Keratinocyte (primary cell): Measurements from ENCODE around the gene ASB15. TPM values are rescaled to one million over a fixed set of nuclear protein-coding genes. Genes with fewer than 3 reads are reported as not detected.

Source experiments
- DNase-seq: peaks from one replicate; pipeline ENCODE4 v3.0.0-alpha.2; 2011; ENCODE audit warnings: low read depth, missing footprints, low spot score
- FAIRE-seq: peaks from 2 replicates; lab custom pipeline; 2011; peaks lifted over from hg19 to GRCh38; lab: Jason Lieb, UNC
- H2AFZ ChIP-seq: 2 replicates; pipeline ENCODE4 v1.6.0; 2012; ENCODE audit warnings: low read length, control low read depth, inconsistent platforms; ENCODE audit not compliant: control insufficient read depth
- H3K27ac ChIP-seq: 2 replicates; pipeline ENCODE4 v1.5.1; 2011; ENCODE audit warnings: low read length; ENCODE audit not compliant: control insufficient read depth, insufficient read depth
- H3K27me3 ChIP-seq: 3 replicates; pipeline ENCODE4 v1.6.0; 2011; ENCODE audit warnings: low read length; ENCODE audit not compliant: control insufficient read depth, insufficient read depth; ENCODE audit errors: extremely low read depth
- H3K36me3 ChIP-seq, 2 experiments: 2 replicates in 1 of 2; 3 replicates in 1 of 2; pipeline ENCODE4 v1.5.1; 2011; ENCODE audit warnings: low read length in 2 of 2, mild to moderate bottlenecking in 1 of 2; ENCODE audit not compliant: control insufficient read depth in 2 of 2, insufficient read depth in 2 of 2; ENCODE audit errors: extremely low read depth in 1 of 2
- H3K4me1 ChIP-seq: 3 replicates; pipeline ENCODE4 v1.5.1; 2011; ENCODE audit warnings: low read length; ENCODE audit not compliant: control insufficient read depth, insufficient read depth; ENCODE audit errors: extremely low read depth
- H3K4me2 ChIP-seq: 3 replicates; pipeline ENCODE4 v1.6.0; 2011; ENCODE audit warnings: low read depth, low read length; ENCODE audit not compliant: control insufficient read depth, insufficient read depth; ENCODE audit errors: extremely low read depth
- H3K4me3 ChIP-seq, 3 experiments: fragments of 200-600 bp in 1 of 3; sonication (generic) in 1 of 3; 2 replicates in 2 of 3; 3 replicates in 1 of 3; pipeline ENCODE4 v1.5.1; 2011 to 2016; ENCODE audit warnings: low read length in 3 of 3, mild to moderate bottlenecking in 3 of 3, control low read depth in 2 of 3, inconsistent platforms in 1 of 3, low read depth in 1 of 3, mixed read lengths in 1 of 3, mixed run types in 1 of 3, moderate library complexity in 1 of 3; ENCODE audit not compliant: control insufficient read depth in 2 of 3, insufficient read depth in 2 of 3; ENCODE audit errors: extremely low read depth in 1 of 3
- H3K79me2 ChIP-seq: 2 replicates; pipeline ENCODE4 v1.6.0; 2012; ENCODE audit warnings: low read length; ENCODE audit not compliant: control insufficient read depth, insufficient read depth
- H3K9ac ChIP-seq: 3 replicates; pipeline ENCODE4 v1.6.0; 2011; ENCODE audit warnings: low read length; ENCODE audit not compliant: control insufficient read depth, insufficient read depth; ENCODE audit errors: extremely low read depth
- H3K9me1 ChIP-seq: 3 replicates; pipeline ENCODE4 v1.6.0; 2011; ENCODE audit warnings: low read length; ENCODE audit not compliant: control insufficient read depth, insufficient read depth; ENCODE audit errors: extremely low read depth
- H3K9me3 ChIP-seq: 2 replicates; pipeline ENCODE4 v1.5.1; 2012; ENCODE audit warnings: low read depth, low read length; ENCODE audit not compliant: control insufficient read depth
- H4K20me1 ChIP-seq: 3 replicates; pipeline ENCODE4 v1.6.0; 2011; ENCODE audit warnings: low read length; ENCODE audit not compliant: control insufficient read depth, insufficient read depth; ENCODE audit errors: extremely low read depth
- CTCF ChIP-seq, 3 experiments: IDR thresholded peaks in 1 of 3; conservative IDR thresholded peaks in 1 of 3; optimal IDR thresholded peaks in 1 of 3; 2 replicates in 2 of 3; 3 replicates in 1 of 3; pipeline versions ENCODE3 to v1.5.1; 2011; ENCODE audit warnings: low read length in 3 of 3, mild to moderate bottlenecking in 3 of 3, moderate library complexity in 2 of 3, control low read depth in 1 of 3, inconsistent platforms in 1 of 3; ENCODE audit not compliant: insufficient read depth in 2 of 3; ENCODE audit errors: extremely low read depth in 1 of 3
- EZH2 ChIP-seq: IDR thresholded peaks from one replicate; pipeline ENCODE4 v1.6.1; 2012; ENCODE audit warnings: inconsistent platforms, mild to moderate bottlenecking, low read length, moderate library complexity
- dilution Hi-C: fragments of 300-500 bp; cut with MboI; formaldehyde crosslinking; loops from one replicate; pipeline ENCODE4 v1.7.0; 2020; ENCODE audit warnings: low sequenced_read_pairs; ENCODE audit not compliant: extremely low pct_ligation_motif_present
- polyA plus RNA-seq, 5 experiments: library from polyadenylated mRNA; depleted of rRNA in 3 of 5; stranded (reverse) in 3 of 5; stranded (forward) in 1 of 5; unstranded in 1 of 5; fragments of >200 nt; gene quantifications; 1 replicate in 1 of 5; 2 replicates in 3 of 5; 3 replicates in 1 of 5; pipeline versions ENCODE4 v1.2.1 to v1.2.3, GENCODE V29; 2011 to 2012; ENCODE audit warnings: missing spikeins in 2 of 5, low read depth in 1 of 5, low replicate concordance in 1 of 5

Gene ASB15
- polyA plus RNA-seq, 1 donor (not counting 4 experiments of a cell fraction or from before 2014, with no cell fraction given): not detected

- H2AFZ ChIP-seq: no peak overlapping the region
- H3K27ac ChIP-seq: no peak overlapping the region
- no peaks in the 10 kb centered on the region for H4K20me1 ChIP-seq
- dilution Hi-C loops: no loop called here
- no peaks in the 10 kb centered on the region for H3K79me2 ChIP-seq
- no peaks in the 10 kb centered on the region for H3K9me3 ChIP-seq
- H3K4me2 ChIP-seq: no peak overlapping the region
- no peak overlapping the region for H3K4me3 ChIP-seq
- TF ChIP-seq CTCF (optimal IDR thresholded peaks at IDR 0.05 in 1 of 3, IDR thresholded peaks at IDR 0.05 in 1 of 3, conservative IDR thresholded peaks at IDR 0.05 in 1 of 3; ENCODE audit: extremely low read depth in 1 of 3, insufficient read depth in 2 of 3, low read length in 3 of 3) (no peak), EZH2 (no peak)
- no peak for FAIRE-seq
- no peaks in the 10 kb centered on the region for H3K36me3 ChIP-seq
- H3K9ac ChIP-seq: no peak overlapping the region
- peaks cover 7% of the 10 kb centered on the region for H3K4me1 ChIP-seq
- H3K27me3 ChIP-seq: no peaks in the 10 kb centered on the region
- DNase-seq: no peak
- H3K9me1 ChIP-seq: no peaks in the 10 kb centered on the region
These were observed 51.5 kb downstream of the ASB15 start for GRCh38 chr7:123653162-123653561.

- dilution Hi-C loops: no loop called here
- no peak within 1 kb of the TSS for H3K4me2 ChIP-seq
- H3K4me1 ChIP-seq: no peaks in the 10 kb centered on the region
- H3K9ac ChIP-seq: no peak within 1 kb of the TSS
- H3K9me1 ChIP-seq: no peaks in the 10 kb centered on the region
- FAIRE-seq (no peak), DNase-seq (no peak)
- no peaks in the 10 kb centered on the region for H3K27me3 ChIP-seq
- no peaks in the 10 kb centered on the region for H3K36me3 ChIP-seq
- no peaks in the 10 kb centered on the region for H3K79me2 ChIP-seq
- no peak within 1 kb of the TSS for H3K27ac ChIP-seq
- no peaks in the 10 kb centered on the region for H4K20me1 ChIP-seq
- H3K4me3 ChIP-seq: no peak within 1 kb of the TSS
- H3K9me3 ChIP-seq: no peaks in the 10 kb centered on the region
- no peak within 1 kb of the TSS for H2AFZ ChIP-seq
- TF ChIP-seq EZH2 (no peak), CTCF (optimal IDR thresholded peaks at IDR 0.05 in 1 of 3, IDR thresholded peaks at IDR 0.05 in 1 of 3, conservative IDR thresholded peaks at IDR 0.05 in 1 of 3; ENCODE audit: extremely low read depth in 1 of 3, insufficient read depth in 2 of 3, low read length in 3 of 3) (no peak)
These were observed 54.0 kb downstream of the ASB15 start, which contains the start of gene LMOD2 for GRCh38 chr7:123655614-123656013. TSS of gene LMOD2 (plus strand) at chr7:123655866. CDS start at chr7:123655964, 98 bp downstream.
